Purkinje cell (primary cell): ENCODE results near the gene ZNF776. TPM values are rescaled to one million over a fixed set of nuclear protein-coding genes. Genes with fewer than 3 reads are reported as not detected.

ENCODE experiments used
- polyA plus RNA-seq: library from polyadenylated mRNA; unstranded; fragments of >200 nt; fragmentation: Nextera tagmentation; gene quantifications from 2 replicates; pipeline ENCODE4 v1.2.1, GENCODE V29; 2014

ZNF776 gene
- 2.2 and 2.5 TPM in 2 replicates for polyA plus RNA-seq

DNA sequence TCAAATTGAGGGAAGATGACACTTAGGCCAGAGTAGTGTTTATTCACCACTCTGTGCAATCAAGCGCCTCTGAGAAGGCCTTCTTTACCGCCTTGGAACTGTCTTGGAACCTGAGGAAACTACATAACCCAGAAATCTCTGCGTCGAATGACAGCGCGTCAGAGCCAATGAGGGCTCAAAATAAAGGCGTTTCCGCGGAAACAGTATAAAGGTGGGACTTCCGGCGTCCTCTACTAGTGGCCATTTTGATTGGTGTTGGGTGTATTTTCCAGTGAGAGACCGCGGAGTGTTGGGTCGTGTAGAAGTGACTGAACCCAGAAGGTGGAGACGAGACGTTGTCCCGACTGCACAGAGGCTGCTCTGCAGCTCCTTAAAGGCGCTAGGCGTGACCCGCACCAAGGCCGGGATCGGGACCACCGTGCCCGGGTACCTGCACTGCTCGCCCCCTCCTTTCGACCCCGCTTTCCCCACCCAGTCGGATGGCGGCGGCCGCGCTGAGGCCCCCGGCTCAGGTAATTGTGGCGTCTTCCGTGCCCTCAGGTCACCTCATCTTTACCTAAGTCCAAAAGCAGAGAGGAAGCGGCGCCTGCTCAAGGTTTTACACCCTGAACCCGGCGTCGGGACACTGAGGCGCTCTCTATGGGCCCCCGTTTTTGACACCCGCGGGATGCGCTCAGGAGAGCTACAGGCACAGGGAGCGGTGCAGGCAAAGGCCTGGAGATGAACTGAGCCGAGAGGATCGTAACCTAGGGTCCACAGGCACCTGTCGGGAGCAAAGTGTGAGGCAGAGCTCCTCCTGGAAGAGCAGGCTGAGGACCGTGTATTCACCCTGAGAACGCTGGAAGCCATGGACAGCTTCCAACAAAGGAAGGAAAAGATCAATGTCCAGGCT lies at the start of gene ZNF776:
TSS of gene ZNF776 (plus strand) at position 236 of the 892 bp plus-strand sequence. CDS start at position 480, 244 bp downstream.

GRCh38 chr19:57708641-57709361 lies 37.8 kb upstream of the ZNF776 start, which contains the start of gene ZNF154:
TSS of gene ZNF154 (minus strand) at chr19:57709204. CDS start at chr19:57708971, 233 bp downstream.

GRCh38 chr19:57769345-57770131 lies 22.9 kb downstream of the ZNF776 start, which contains the start of gene ZNF586:
TSS of gene ZNF586 (plus strand) at chr19:57769676. CDS start at chr19:57769843, 167 bp downstream.

Other genes starting within 250 kb of the ZNF776 start
- gene ZNF773, start 246.9 kb upstream of the ZNF776 start, polyA plus RNA-seq: 1.4 and 4.0 TPM in 2 replicates
- 2.5 and 3.0 TPM in 2 replicates for gene ZNF549, start 219.5 kb upstream of the ZNF776 start, polyA plus RNA-seq
- 3.2 and 4.0 TPM in 2 replicates for gene ZNF550, start 187.0 kb upstream of the ZNF776 start, polyA plus RNA-seq
- 0.74 and 1.5 TPM in 2 replicates for gene ZNF416, start 167.9 kb upstream of the ZNF776 start, polyA plus RNA-seq
- gene ZIK1, start 162.7 kb upstream of the ZNF776 start, polyA plus RNA-seq: 2.0 and 2.3 TPM in 2 replicates
- gene ZNF530, start 146.9 kb upstream of the ZNF776 start, polyA plus RNA-seq: 5.2 and 5.9 TPM in 2 replicates
- 5.3 and 6.1 TPM in 2 replicates for gene ZNF134, start 132.6 kb upstream of the ZNF776 start, polyA plus RNA-seq
- gene ZNF211, start 113.6 kb upstream of the ZNF776 start, polyA plus RNA-seq: 2.0 and 4.7 TPM in 2 replicates
- not detected in 2 replicates for gene ZSCAN4, start 77.9 kb upstream of the ZNF776 start, polyA plus RNA-seq
- 1.3 and 1.6 TPM in 2 replicates for gene ZNF551, start 64.8 kb upstream of the ZNF776 start, polyA plus RNA-seq
- 1.8 and 3.3 TPM in 2 replicates for gene ZNF154, start 37.6 kb upstream of the ZNF776 start, polyA plus RNA-seq
- 3.8 and 9.9 TPM in 2 replicates for gene ZNF671, start 19.2 kb upstream of the ZNF776 start, polyA plus RNA-seq
- gene ZNF586, start 22.9 kb downstream of the ZNF776 start, polyA plus RNA-seq: 1.1 and 3.2 TPM in 2 replicates
- 2.5 and 2.6 TPM in 2 replicates for gene ZNF552, start 68.1 kb downstream of the ZNF776 start, polyA plus RNA-seq
- gene ZNF587B, start 83.5 kb downstream of the ZNF776 start, polyA plus RNA-seq: 2.7 TPM in 1 of 2 replicates, not detected in the other
- gene ZNF587, start 103.0 kb downstream of the ZNF776 start, polyA plus RNA-seq: 9.4 and 10.9 TPM in 2 replicates
- gene ZNF814, start 142.2 kb downstream of the ZNF776 start, polyA plus RNA-seq: 44.4 and 50.3 TPM in 2 replicates
- gene ZNF417, start 169.8 kb downstream of the ZNF776 start, polyA plus RNA-seq: 1.8 and 4.3 TPM in 2 replicates
- 1.4 and 3.7 TPM in 2 replicates for gene ZNF418, start 188.6 kb downstream of the ZNF776 start, polyA plus RNA-seq
- gene ZNF256, start 200.9 kb downstream of the ZNF776 start, polyA plus RNA-seq: 1.2 and 3.0 TPM in 2 replicates
- 0.45 TPM in 1 of 2 replicates, not detected in the other for gene C19orf18, start 227.7 kb downstream of the ZNF776 start, polyA plus RNA-seq